ENCODE measurements around the gene DMBT1. TPM values are rescaled to one million over a fixed set of nuclear protein-coding genes. Genes with fewer than 3 reads are reported as not detected.

Gene DMBT1
- total RNA-seq, 1 donor from 2014 or later, result 43.1 TPM

GRCh38 chr10:122647383-122647968 is 86.9 kb downstream of the DMBT1 start:
- DNase-seq, result no peak
- Histone ChIP-seq H3K4me3 (no peak overlapping the region), H3K4me1 (no peaks in the 10 kb centered on the region), H3K27ac (no peak overlapping the region), H3K9me3 (no peaks in the 10 kb centered on the region), H3K27me3 (ENCODE audit: low read depth) (no peaks in the 10 kb centered on the region), H3K36me3 (no peaks in the 10 kb centered on the region)
- ATAC-seq, result no peak
- intact Hi-C loops (cut with DNase I), result no loop called here
- no peak for TF ChIP-seq CTCF (IDR thresholded peaks at IDR 0.05)

- peak; percentile 62 to 81 for ATAC-seq
- H3K27me3 ChIP-seq (ENCODE audit: low read depth), result no peaks in the 10 kb centered on the region
- peak; percentile 57 for DNase-seq
- intact Hi-C loops (cut with DNase I), result no loop called here
- H3K36me3 ChIP-seq, result no peaks in the 10 kb centered on the region
- H3K4me1 ChIP-seq, result no peaks in the 10 kb centered on the region
- TF ChIP-seq CTCF (IDR thresholded peaks at IDR 0.05), result peak; percentile 69
- H3K27ac ChIP-seq, result no peak overlapping the region
- H3K9me3 ChIP-seq, result no peaks in the 10 kb centered on the region
- no peak overlapping the region for H3K4me3 ChIP-seq
These were observed 88.3 kb downstream of the DMBT1 start for GRCh38 chr10:122648599-122649428.

GRCh38 chr10:122649903-122650302 is 89.3 kb downstream of the DMBT1 start:
- no peak for DNase-seq
- intact Hi-C loops (cut with DNase I), result no loop called here
- no peaks in the 10 kb centered on the region for H3K9me3 ChIP-seq
- no peak for TF ChIP-seq CTCF (IDR thresholded peaks at IDR 0.05)
- no peaks in the 10 kb centered on the region for H3K4me1 ChIP-seq
- H3K4me3 ChIP-seq, result no peak overlapping the region
- no peaks in the 10 kb centered on the region for H3K36me3 ChIP-seq
- H3K27me3 ChIP-seq (ENCODE audit: low read depth), result no peaks in the 10 kb centered on the region
- no peak for ATAC-seq
- H3K27ac ChIP-seq, result no peak overlapping the region

GRCh38 chr10:122650331-122650730 is 89.8 kb downstream of the DMBT1 start:
- Histone ChIP-seq H3K4me1 (no peaks in the 10 kb centered on the region), H3K27me3 (ENCODE audit: low read depth) (no peaks in the 10 kb centered on the region), H3K9me3 (no peaks in the 10 kb centered on the region), H3K4me3 (no peak overlapping the region), H3K27ac (no peak overlapping the region), H3K36me3 (no peaks in the 10 kb centered on the region)
- ATAC-seq (no peak), DNase-seq (no peak)
- intact Hi-C loops (cut with DNase I), result no loop called here
- TF ChIP-seq CTCF (IDR thresholded peaks at IDR 0.05), result no peak

GRCh38 chr10:122655524-122656307 is 95.2 kb downstream of the DMBT1 start:
- peak overlapping the region; percentile 28 for H3K27ac ChIP-seq
- peak; percentile 72 for DNase-seq
- no peaks in the 10 kb centered on the region for H3K27me3 ChIP-seq (ENCODE audit: low read depth)
- H3K4me3 ChIP-seq, result no peak overlapping the region
- TF ChIP-seq CTCF (IDR thresholded peaks at IDR 0.05), result no peak
- H3K9me3 ChIP-seq, result no peaks in the 10 kb centered on the region
- peak; percentile 87 to 90 for ATAC-seq
- H3K36me3 ChIP-seq, result no peaks in the 10 kb centered on the region
- H3K4me1 ChIP-seq, result peaks cover 4% of the 10 kb centered on the region
- intact Hi-C loops (cut with DNase I), result no loop called here

All from lower lobe of right lung (tissue), 2 donors.